SK-N-SH (cell line): ENCODE data around the gene LCN2. TPM values are rescaled to one million over a fixed set of nuclear protein-coding genes. Genes with fewer than 3 reads are reported as not detected.

Experiments
- CTCF ChIA-PET: fragments of 300-600, 350-600 bp; formaldehyde crosslinking; extraction: SDS; loops from one replicate; lab custom pipeline; 2021; lab: Yijun Ruan, JAX
- POLR2A ChIA-PET: fragments of 350-600 bp; sonication (Branson Sonifier 250); formaldehyde crosslinking; extraction: SDS; loops from one replicate; lab custom pipeline; 2020; ENCODE audit warnings: antibody characterized with exemption, inconsistent platforms; lab: Yijun Ruan, JAX
- DNase-seq: peaks from one replicate; pipeline ENCODE4 v3.0.0; 2012
- H2AFZ ChIP-seq: fragments of 200-600 bp; sonication (generic); 2 replicates; pipeline ENCODE4 v1.8.1; 2016; ENCODE audit warnings: antibody characterized with exemption, mild to moderate bottlenecking, low read depth
- H3F3A ChIP-seq: fragments of 200-600 bp; sonication (generic); replicated peaks from 2 replicates; pipeline ENCODE3; 2016; ENCODE audit warnings: antibody characterized with exemption, mild to moderate bottlenecking; ENCODE audit not compliant: insufficient read depth
- H3K27ac ChIP-seq, 2 experiments: fragments of 200-500 bp in 1 of 2; fragments of 200-600 bp in 1 of 2; sonication (Bioruptor generic) in 1 of 2; sonication (generic), shearing (Covaris generic) in 1 of 2; 2 replicates each; pipeline versions ENCODE4 v1.5.1 to v1.6.1; 2014 to 2016; ENCODE audit warnings: low read depth in 2 of 2, inconsistent platforms in 1 of 2, low read length in 1 of 2, mild to moderate bottlenecking in 1 of 2, mixed read lengths in 1 of 2
- H3K27me3 ChIP-seq: fragments of 200-600 bp; sonication (generic), shearing (Covaris generic); 2 replicates; pipeline ENCODE4 v1.6.1; 2016; ENCODE audit warnings: mixed run types; ENCODE audit not compliant: insufficient read depth
- H3K36me3 ChIP-seq, 2 experiments: fragments of 200-500 bp in 1 of 2; fragments of 200-600 bp in 1 of 2; sonication (Bioruptor generic) in 1 of 2; sonication (generic) in 1 of 2; replicated peaks in 1 of 2; 2 replicates each; pipeline versions ENCODE3 to v1.5.1; 2014 to 2016; ENCODE audit warnings: low read length in 1 of 2, mild to moderate bottlenecking in 1 of 2; ENCODE audit not compliant: insufficient read depth in 2 of 2, control insufficient read depth in 1 of 2
- H3K4me1 ChIP-seq, 2 experiments: fragments of 200-500 bp in 1 of 2; fragments of 200-600 bp in 1 of 2; sonication (Bioruptor generic) in 1 of 2; sonication (generic), shearing (Covaris generic) in 1 of 2; 2 replicates each; pipeline versions ENCODE4 v1.5.1 to v1.6.1; 2014 to 2016; ENCODE audit warnings: low read depth in 1 of 2, low read length in 1 of 2, mixed run types in 1 of 2; ENCODE audit not compliant: insufficient read depth in 2 of 2, control insufficient read depth in 1 of 2
- H3K4me2 ChIP-seq: fragments of 200-600 bp; sonication (generic), shearing (Covaris generic); 2 replicates; pipeline ENCODE4 v1.6.1; 2017; ENCODE audit warnings: mixed run types
- H3K4me3 ChIP-seq, 2 experiments: fragments of 200-500 bp in 1 of 2; fragments of 200-600 bp in 1 of 2; sonication (Bioruptor generic) in 1 of 2; sonication (generic), shearing (Covaris generic) in 1 of 2; 2 replicates each; pipeline versions ENCODE4 v1.5.1 to v1.8.1; 2014 to 2016; ENCODE audit warnings: low read depth in 2 of 2, inconsistent platforms in 1 of 2, low read length in 1 of 2, mild to moderate bottlenecking in 1 of 2, mixed read lengths in 1 of 2, moderate library complexity in 1 of 2
- H3K79me2 ChIP-seq: fragments of 200-600 bp; sonication (generic); 2 replicates; pipeline ENCODE4 v1.8.1; 2017; ENCODE audit warnings: mild to moderate bottlenecking; ENCODE audit not compliant: insufficient read depth
- H3K9ac ChIP-seq: fragments of 200-600 bp; sonication (generic); 2 replicates; pipeline ENCODE4 v1.6.1; 2017; ENCODE audit warnings: mixed run types
- H3K9me2 ChIP-seq: fragments of 200-600 bp; sonication (generic); 2 replicates; pipeline ENCODE4 v1.6.1; 2017; ENCODE audit warnings: mixed run types
- H3K9me3 ChIP-seq: fragments of 200-600 bp; sonication (generic); 2 replicates; pipeline ENCODE4 v1.6.1; 2017; ENCODE audit warnings: mixed run types, mild to moderate bottlenecking, moderate library complexity
- H4K20me1 ChIP-seq: fragments of 200-600 bp; sonication (generic); 2 replicates; pipeline ENCODE4 v1.6.1; 2017; ENCODE audit warnings: mild to moderate bottlenecking, mixed run types; ENCODE audit not compliant: insufficient read depth
- EZH2phosphoT487 ChIP-seq: fragments of 200-600 bp; sonication (generic); IDR thresholded peaks from 2 replicates; pipeline ENCODE4 v1.6.1; 2017; ENCODE audit warnings: low read depth, mixed run types, mild to moderate bottlenecking, antibody characterized with exemption, moderate library complexity, borderline replicate concordance
- FOSL2 ChIP-seq: IDR thresholded peaks from 2 replicates; pipeline ENCODE4 v1.4.0; 2012; ENCODE audit warnings: low read depth, mild to moderate bottlenecking, moderate library complexity, borderline replicate concordance
- GABPA ChIP-seq: IDR thresholded peaks from 2 replicates; pipeline ENCODE4 v1.4.0; 2012; ENCODE audit warnings: low read depth, mild to moderate bottlenecking
- GATA2 ChIP-seq: sonication (generic); formaldehyde crosslinking; IDR thresholded peaks from 2 replicates; pipeline ENCODE4 v1.5.0; 2020; ENCODE audit warnings: mild to moderate bottlenecking, missing genetic modification reagents
- NRF1 ChIP-seq: IDR thresholded peaks from 2 replicates; pipeline ENCODE4 v1.6.1; 2012; ENCODE audit warnings: low read depth, mild to moderate bottlenecking, low read length
- RCOR1 ChIP-seq: fragments of 150-350 bp; IDR thresholded peaks from 2 replicates; pipeline ENCODE4 v1.6.1; 2017; ENCODE audit warnings: antibody characterized with exemption, low read length
- RFX5 ChIP-seq: IDR thresholded peaks from 2 replicates; pipeline ENCODE4 v1.6.1; 2012; ENCODE audit warnings: mild to moderate bottlenecking, improper control_type of control experiment, low read length
- RXRA ChIP-seq: IDR thresholded peaks from 2 replicates; pipeline ENCODE4 v1.4.0; 2012; ENCODE audit warnings: low read depth, mild to moderate bottlenecking, borderline replicate concordance
- SIN3A ChIP-seq: IDR thresholded peaks from 2 replicates; pipeline ENCODE4 v1.6.1; 2012; ENCODE audit warnings: low read depth, mild to moderate bottlenecking, low read length, moderate library complexity, borderline replicate concordance
- SMC3 ChIP-seq: IDR thresholded peaks from 2 replicates; pipeline ENCODE4 v1.6.1; 2012; ENCODE audit warnings: low read depth, low read length, improper control_type of control experiment
- TAF1 ChIP-seq: IDR thresholded peaks from 2 replicates; pipeline ENCODE4 v1.6.1; 2012; ENCODE audit warnings: low read depth, mild to moderate bottlenecking, low read length, moderate library complexity, borderline replicate concordance
- WGBS: methylation state at CpG from one replicate; pipeline ENCODE4 v1.1.6; 2017; ENCODE audit warnings: low lambda C conversion rate; 5-methylcytosine and 5-hydroxymethylcytosine counted together
- polyA plus RNA-seq, 3 experiments: library from polyadenylated mRNA; depleted of rRNA; stranded (reverse); fragments of >200 nt; gene quantifications; 2 replicates each; pipeline ENCODE4 v1.2.3, GENCODE V29; 2012
- TF ChIP-seq, protein P1 (sequence below): fragments of 200-600 bp; sonication (generic); IDR thresholded peaks from 2 replicates; pipeline ENCODE4 v1.6.1; 2017; ENCODE audit warnings: antibody characterized with exemption, mild to moderate bottlenecking, moderate library complexity
- TF ChIP-seq, protein P2 (sequence below): IDR thresholded peaks from 2 replicates; pipeline ENCODE4 v1.4.0; 2012; ENCODE audit warnings: low read depth
- TF ChIP-seq, protein P3 (sequence below): IDR thresholded peaks from 2 replicates; pipeline ENCODE4 v1.4.0; 2012; ENCODE audit warnings: low read depth, borderline replicate concordance
- TF ChIP-seq, protein P4 (sequence below): IDR thresholded peaks from 2 replicates; pipeline ENCODE4; 2012
- TF ChIP-seq, protein P5 (sequence below): fragments of 150-350 bp; IDR thresholded peaks from 2 replicates; pipeline ENCODE4 v1.6.1; 2017; ENCODE audit warnings: antibody characterized with exemption, low read length, low read depth, borderline replicate concordance
- TF ChIP-seq, protein P6 (sequence below): IDR thresholded peaks from 2 replicates; pipeline ENCODE4 v1.4.0; 2012; ENCODE audit warnings: low read depth, borderline replicate concordance
- TF ChIP-seq, protein P7 (sequence below): IDR thresholded peaks from 2 replicates; pipeline ENCODE4 v1.6.1; 2012; ENCODE audit warnings: mild to moderate bottlenecking, low read depth, low read length, moderate library complexity

The LCN2 gene
- polyA plus RNA-seq, 1 of the 3 experiments (the other 2 are of a cell fraction), result not detected

DNA sequence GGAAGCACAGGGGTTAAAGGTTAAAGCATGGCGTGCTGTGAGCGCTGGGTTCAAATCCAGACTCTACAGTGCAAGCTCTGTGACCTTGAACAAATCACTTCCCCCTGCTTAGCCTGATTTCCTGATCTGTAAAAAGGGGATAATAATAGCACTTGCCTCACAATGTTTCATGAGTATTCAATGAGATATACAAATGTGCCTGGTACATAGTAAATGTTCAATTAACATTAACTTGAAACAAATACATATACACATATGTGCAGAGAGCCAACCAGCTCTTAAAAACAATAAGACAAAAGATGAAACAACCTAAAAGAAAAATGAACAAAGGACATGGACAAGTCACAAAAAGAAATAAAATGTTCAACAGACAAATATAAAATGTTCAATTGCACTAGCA, 38.1 kb downstream of the LCN2 start:
- Histone ChIP-seq H3K79me2 (peaks cover 36% of the 10 kb centered on the region), H3K27ac (no peak overlapping the region)
- TF ChIP-seq, protein P1, sequence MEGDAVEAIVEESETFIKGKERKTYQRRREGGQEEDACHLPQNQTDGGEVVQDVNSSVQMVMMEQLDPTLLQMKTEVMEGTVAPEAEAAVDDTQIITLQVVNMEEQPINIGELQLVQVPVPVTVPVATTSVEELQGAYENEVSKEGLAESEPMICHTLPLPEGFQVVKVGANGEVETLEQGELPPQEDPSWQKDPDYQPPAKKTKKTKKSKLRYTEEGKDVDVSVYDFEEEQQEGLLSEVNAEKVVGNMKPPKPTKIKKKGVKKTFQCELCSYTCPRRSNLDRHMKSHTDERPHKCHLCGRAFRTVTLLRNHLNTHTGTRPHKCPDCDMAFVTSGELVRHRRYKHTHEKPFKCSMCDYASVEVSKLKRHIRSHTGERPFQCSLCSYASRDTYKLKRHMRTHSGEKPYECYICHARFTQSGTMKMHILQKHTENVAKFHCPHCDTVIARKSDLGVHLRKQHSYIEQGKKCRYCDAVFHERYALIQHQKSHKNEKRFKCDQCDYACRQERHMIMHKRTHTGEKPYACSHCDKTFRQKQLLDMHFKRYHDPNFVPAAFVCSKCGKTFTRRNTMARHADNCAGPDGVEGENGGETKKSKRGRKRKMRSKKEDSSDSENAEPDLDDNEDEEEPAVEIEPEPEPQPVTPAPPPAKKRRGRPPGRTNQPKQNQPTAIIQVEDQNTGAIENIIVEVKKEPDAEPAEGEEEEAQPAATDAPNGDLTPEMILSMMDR, result no peak
- TF ChIP-seq TAF1 (no peak), RCOR1 (no peak), SIN3A (no peak), NRF1 (no peak), EZH2phosphoT487 (no peak), SMC3 (no peak), GATA2 (CRISPR knock-in tag) (no peak), RXRA (no peak), GABPA (no peak), FOSL2 (no peak), RFX5 (no peak)
- TF ChIP-seq, protein P2, sequence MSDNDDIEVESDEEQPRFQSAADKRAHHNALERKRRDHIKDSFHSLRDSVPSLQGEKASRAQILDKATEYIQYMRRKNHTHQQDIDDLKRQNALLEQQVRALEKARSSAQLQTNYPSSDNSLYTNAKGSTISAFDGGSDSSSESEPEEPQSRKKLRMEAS, result no peak
- TF ChIP-seq, protein P3, sequence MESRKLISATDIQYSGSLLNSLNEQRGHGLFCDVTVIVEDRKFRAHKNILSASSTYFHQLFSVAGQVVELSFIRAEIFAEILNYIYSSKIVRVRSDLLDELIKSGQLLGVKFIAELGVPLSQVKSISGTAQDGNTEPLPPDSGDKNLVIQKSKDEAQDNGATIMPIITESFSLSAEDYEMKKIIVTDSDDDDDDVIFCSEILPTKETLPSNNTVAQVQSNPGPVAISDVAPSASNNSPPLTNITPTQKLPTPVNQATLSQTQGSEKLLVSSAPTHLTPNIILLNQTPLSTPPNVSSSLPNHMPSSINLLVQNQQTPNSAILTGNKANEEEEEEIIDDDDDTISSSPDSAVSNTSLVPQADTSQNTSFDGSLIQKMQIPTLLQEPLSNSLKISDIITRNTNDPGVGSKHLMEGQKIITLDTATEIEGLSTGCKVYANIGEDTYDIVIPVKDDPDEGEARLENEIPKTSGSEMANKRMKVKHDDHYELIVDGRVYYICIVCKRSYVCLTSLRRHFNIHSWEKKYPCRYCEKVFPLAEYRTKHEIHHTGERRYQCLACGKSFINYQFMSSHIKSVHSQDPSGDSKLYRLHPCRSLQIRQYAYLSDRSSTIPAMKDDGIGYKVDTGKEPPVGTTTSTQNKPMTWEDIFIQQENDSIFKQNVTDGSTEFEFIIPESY, result no peak
- TF ChIP-seq, protein P4, sequence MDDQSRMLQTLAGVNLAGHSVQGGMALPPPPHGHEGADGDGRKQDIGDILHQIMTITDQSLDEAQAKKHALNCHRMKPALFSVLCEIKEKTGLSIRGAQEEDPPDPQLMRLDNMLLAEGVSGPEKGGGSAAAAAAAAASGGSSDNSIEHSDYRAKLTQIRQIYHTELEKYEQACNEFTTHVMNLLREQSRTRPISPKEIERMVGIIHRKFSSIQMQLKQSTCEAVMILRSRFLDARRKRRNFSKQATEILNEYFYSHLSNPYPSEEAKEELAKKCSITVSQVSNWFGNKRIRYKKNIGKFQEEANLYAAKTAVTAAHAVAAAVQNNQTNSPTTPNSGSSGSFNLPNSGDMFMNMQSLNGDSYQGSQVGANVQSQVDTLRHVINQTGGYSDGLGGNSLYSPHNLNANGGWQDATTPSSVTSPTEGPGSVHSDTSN, result no peak
- TF ChIP-seq, protein P5, sequence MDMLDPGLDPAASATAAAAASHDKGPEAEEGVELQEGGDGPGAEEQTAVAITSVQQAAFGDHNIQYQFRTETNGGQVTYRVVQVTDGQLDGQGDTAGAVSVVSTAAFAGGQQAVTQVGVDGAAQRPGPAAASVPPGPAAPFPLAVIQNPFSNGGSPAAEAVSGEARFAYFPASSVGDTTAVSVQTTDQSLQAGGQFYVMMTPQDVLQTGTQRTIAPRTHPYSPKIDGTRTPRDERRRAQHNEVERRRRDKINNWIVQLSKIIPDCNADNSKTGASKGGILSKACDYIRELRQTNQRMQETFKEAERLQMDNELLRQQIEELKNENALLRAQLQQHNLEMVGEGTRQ, result no peak
- TF ChIP-seq, protein P6, sequence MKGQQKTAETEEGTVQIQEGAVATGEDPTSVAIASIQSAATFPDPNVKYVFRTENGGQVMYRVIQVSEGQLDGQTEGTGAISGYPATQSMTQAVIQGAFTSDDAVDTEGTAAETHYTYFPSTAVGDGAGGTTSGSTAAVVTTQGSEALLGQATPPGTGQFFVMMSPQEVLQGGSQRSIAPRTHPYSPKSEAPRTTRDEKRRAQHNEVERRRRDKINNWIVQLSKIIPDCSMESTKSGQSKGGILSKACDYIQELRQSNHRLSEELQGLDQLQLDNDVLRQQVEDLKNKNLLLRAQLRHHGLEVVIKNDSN, result no peak
- TF ChIP-seq, protein P7, sequence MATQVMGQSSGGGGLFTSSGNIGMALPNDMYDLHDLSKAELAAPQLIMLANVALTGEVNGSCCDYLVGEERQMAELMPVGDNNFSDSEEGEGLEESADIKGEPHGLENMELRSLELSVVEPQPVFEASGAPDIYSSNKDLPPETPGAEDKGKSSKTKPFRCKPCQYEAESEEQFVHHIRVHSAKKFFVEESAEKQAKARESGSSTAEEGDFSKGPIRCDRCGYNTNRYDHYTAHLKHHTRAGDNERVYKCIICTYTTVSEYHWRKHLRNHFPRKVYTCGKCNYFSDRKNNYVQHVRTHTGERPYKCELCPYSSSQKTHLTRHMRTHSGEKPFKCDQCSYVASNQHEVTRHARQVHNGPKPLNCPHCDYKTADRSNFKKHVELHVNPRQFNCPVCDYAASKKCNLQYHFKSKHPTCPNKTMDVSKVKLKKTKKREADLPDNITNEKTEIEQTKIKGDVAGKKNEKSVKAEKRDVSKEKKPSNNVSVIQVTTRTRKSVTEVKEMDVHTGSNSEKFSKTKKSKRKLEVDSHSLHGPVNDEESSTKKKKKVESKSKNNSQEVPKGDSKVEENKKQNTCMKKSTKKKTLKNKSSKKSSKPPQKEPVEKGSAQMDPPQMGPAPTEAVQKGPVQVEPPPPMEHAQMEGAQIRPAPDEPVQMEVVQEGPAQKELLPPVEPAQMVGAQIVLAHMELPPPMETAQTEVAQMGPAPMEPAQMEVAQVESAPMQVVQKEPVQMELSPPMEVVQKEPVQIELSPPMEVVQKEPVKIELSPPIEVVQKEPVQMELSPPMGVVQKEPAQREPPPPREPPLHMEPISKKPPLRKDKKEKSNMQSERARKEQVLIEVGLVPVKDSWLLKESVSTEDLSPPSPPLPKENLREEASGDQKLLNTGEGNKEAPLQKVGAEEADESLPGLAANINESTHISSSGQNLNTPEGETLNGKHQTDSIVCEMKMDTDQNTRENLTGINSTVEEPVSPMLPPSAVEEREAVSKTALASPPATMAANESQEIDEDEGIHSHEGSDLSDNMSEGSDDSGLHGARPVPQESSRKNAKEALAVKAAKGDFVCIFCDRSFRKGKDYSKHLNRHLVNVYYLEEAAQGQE, result no peak
- TF ChIP-seq, all 33 proteins: peak for 0
- Histone ChIP-seq H2AFZ (no peak overlapping the region), H4K20me1 (no peaks in the 10 kb centered on the region), H3K4me3 (no peak overlapping the region), H3F3A (peaks cover 11% of the 10 kb centered on the region), H3K4me2 (no peak overlapping the region), H3K27me3 (no peaks in the 10 kb centered on the region), H3K36me3 (peaks cover 24 to 36% of the 10 kb centered on the region in 2 experiments), H3K4me1 (peaks cover 5 to 9% of the 10 kb centered on the region in 2 experiments; a peak in 2 of 4 replicates), H3K9me3 (no peaks in the 10 kb centered on the region), H3K9ac (no peak overlapping the region), H3K9me2 (no peaks in the 10 kb centered on the region)
- no peak for DNase-seq
- ChIA-PET CTCF (interaction anchor here (0.8 kb wide), 1 partner anchor 13 kb away, joined by 3 read pairs; no protein-coding TSS in a partner anchor), POLR2A (no interaction called here)
- WGBS, result 93% methylated on average over 2 of the region's 2 CpGs
